EH (cell line): ENCODE results near the gene PPM1N.
A peak's percentile ranks its signal among the peaks of the same experiment; 100 is the strongest.

Experiments
- DNase-seq: peaks from one replicate; pipeline ENCODE4 v3.0.0-alpha.2; 2015; ENCODE audit warnings: low read depth

PPM1N gene

DNA sequence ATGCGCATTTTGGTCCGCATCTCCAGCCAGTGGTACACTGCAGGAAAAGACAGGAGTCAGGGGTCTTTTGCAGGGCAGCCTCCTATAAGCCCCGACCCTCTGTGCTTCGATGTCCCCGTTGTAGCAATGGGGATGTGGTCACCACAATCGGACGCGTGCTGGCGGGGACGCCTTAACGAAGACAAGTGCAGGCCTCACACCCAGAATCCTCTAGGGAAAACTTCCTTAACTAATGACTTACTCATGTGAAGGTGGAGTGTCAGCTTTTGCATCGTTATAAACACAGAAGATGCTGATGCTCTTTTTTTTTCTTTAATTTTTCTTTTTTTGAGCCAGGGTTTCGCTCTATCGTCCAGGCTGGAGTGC lies 31.2 kb downstream of the PPM1N start:
- no peak for DNase-seq

DNA sequence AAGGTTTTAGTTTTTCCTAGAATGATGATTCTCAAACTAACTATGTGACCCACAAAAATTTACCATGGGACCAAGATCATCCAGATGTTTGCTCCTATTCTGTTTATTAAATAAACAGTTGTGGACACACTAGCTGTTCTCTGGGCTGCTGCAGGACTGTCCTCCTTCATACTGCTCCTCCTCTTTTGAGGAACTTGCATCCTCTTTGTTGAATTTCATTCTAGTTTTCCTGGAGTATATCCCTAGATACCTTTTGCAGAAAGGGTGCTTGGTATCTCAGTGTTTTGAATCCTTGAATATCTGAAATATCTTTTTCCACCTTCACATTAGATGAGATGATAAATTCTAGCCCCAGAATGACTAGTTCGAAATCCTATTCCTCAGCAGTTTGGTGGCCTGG lies 33.1 kb downstream of the PPM1N start:
- no peak for DNase-seq

DNA sequence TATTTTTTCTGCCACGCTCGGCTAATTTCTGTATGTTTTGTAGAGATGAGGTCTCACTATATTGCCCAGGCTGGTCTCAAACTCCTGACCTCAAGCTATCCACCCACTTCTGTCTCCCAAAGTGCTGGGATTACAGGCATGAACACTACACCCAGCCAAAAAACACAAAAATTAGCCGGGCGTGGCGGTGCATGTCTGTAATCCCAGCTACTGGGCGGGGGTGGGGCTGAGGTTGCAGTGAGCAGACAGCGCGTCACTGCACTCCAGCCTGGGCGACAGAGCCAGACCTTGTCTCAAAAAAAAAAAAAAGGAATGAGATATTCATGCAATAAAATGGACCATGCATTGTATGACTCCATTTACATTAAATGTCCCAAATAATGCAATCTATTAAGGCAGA lies 41.2 kb downstream of the PPM1N start:
- no peak for DNase-seq

DNA sequence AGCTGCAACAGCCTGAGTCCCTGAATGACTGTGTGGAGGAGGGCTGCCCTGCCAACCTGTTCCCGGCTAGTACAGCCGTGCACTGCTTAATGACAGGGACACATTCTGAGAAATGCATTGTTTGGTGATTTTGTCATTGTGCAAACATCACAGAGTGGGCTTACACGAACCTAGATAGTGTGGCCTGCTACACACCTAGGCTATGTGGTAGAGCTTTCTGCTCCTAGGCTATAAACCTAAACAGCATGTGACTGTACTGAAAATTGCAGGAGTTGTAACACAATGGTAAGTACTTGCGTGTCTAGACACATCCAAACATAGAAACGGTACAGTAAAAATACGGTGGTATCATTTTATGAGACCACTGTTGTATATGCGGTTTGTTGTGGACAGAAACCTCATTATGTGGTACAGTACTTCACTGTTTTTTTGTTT lies 44.0 kb downstream of the PPM1N start:
- no peak for DNase-seq

DNA sequence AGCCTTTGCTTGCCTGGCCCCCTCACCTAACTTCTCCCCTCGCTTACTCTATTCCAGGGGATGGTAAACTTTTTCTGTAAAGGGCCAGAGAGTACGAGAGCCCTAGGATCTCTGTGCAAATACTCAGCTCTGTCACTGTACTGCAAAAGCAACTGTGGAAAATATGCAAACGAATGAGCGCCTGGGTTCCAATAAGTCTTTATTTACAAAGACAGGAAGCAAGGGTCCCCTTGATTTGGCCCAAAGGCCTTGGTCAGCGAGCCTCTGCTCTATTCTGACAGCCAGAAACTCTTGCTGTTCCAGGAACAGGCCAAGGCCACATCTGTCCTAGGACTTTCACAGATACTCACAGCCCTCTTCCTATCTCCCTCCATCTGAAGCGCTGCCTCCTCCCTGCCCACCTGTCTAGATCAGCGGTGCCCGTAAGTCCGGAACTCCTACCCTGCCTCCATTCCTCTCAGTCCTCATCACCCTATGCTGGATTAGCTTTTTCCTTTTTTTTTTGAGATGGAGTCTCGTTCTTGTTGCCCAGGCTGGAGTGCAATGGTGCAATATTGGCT lies 49.0 kb downstream of the PPM1N start:
- no peak for DNase-seq

DNA sequence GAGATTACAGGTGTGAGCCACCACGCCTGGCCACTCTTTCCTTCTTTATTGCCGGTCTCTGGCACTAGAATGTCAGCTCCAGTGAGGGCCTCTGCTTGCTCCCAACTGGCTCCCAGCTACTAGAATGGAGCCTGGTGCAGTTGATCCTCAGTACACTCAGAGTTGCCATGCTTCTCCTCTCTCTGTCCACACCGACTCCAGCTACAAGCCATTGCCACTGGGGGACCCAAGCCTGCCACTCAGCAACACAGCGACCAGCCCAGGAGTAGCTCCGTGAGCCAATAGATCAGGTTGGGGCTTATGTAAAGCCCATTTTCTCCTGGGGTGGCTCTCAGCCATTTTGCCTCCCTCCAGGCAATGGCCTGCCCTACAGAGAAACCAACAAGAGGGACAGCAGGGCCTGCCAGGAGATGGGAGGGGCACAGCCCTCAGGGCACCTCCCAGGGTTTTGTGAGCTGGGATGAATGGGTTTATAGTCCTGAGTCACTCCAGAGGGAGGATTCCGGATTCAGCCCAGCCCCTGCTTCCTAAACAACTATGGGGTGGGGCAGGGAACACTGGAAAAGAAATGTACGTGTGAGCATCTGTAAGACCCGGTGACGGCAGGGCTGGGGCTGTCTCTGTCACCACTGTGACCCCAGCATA lies 49.8 kb downstream of the PPM1N start:
- peak; percentile 91 for DNase-seq
